ENCODE measurements around the gene FBXL17.
A peak's percentile ranks its signal among the peaks of the same experiment; 100 is the strongest.

The FBXL17 gene

DNA sequence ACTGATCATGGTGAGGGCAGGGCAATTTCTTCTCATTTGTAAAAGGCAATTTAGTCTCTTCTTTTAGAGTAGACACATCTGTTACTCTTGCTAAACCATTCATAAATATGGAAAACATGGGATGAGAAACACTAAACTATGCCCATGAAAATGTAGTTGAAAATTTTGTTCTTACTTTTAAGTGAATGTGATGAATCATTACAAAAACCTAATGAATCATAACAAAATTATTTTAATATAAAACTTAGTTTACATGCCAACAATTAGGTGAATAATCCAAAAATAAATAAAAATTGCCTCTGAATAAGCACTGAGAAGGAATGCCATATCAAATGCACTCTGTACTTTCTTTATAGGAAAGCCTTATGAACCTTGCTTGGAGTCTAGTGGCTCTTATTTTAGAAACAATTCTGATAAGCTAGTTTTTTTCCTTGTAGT is 413.5 kb downstream of the FBXL17 start:
- FAIRE-seq (no peak), DNase-seq (ENCODE audit: insufficient read length, low spot score) (no peak)
- TF ChIP-seq, protein P1, sequence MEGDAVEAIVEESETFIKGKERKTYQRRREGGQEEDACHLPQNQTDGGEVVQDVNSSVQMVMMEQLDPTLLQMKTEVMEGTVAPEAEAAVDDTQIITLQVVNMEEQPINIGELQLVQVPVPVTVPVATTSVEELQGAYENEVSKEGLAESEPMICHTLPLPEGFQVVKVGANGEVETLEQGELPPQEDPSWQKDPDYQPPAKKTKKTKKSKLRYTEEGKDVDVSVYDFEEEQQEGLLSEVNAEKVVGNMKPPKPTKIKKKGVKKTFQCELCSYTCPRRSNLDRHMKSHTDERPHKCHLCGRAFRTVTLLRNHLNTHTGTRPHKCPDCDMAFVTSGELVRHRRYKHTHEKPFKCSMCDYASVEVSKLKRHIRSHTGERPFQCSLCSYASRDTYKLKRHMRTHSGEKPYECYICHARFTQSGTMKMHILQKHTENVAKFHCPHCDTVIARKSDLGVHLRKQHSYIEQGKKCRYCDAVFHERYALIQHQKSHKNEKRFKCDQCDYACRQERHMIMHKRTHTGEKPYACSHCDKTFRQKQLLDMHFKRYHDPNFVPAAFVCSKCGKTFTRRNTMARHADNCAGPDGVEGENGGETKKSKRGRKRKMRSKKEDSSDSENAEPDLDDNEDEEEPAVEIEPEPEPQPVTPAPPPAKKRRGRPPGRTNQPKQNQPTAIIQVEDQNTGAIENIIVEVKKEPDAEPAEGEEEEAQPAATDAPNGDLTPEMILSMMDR (IDR thresholded peaks at IDR 0.05; ENCODE audit: insufficient read depth, missing control alignments), result no peak

DNA sequence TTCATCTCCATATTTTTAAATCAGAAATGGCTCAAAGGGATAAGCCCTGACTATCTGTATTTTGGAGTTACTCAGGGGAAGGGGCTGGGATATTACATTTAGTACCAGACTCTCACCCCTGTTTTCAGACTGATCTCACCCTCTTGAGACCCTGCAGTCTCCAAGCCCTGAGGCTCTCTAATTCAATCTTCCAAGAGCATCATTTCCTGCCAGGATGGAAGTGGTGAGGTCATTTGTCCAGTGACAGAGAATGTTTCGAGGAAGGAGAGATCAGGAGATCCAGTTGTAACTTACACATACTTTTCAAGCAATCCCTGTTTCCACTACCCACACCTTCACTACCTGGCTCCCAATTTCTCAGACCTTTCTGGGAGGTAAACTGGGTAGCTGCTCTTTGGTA is 415.7 kb downstream of the FBXL17 start:
- FAIRE-seq, result no peak
- TF ChIP-seq, protein P1 (IDR thresholded peaks at IDR 0.05; ENCODE audit: insufficient read depth, missing control alignments), result no peak
- no peak for DNase-seq (ENCODE audit: insufficient read length, low spot score)

DNA sequence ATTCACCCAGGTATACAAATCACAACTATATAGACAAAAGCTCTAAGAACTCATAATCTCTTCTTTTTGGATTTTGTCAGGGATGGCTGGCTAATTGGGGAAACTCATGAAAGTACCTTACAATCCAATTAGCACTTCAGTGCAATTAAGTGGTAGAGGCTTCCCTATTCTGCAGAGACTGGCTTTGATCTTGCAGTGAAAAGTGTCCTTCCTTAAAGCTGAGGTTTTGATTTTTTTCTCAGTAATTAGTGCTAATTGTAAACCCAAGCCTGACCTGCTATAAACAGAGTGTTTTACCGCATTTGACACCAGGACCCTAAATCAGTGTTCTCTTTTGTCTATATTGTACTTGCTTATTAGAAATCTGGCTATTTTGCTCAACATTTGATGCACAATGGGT is 417.2 kb downstream of the FBXL17 start:
- no peak for DNase-seq (ENCODE audit: insufficient read length, low spot score)
- TF ChIP-seq, protein P1 (IDR thresholded peaks at IDR 0.05; ENCODE audit: insufficient read depth, missing control alignments), result no peak
- peak; percentile 56 for FAIRE-seq

DNA sequence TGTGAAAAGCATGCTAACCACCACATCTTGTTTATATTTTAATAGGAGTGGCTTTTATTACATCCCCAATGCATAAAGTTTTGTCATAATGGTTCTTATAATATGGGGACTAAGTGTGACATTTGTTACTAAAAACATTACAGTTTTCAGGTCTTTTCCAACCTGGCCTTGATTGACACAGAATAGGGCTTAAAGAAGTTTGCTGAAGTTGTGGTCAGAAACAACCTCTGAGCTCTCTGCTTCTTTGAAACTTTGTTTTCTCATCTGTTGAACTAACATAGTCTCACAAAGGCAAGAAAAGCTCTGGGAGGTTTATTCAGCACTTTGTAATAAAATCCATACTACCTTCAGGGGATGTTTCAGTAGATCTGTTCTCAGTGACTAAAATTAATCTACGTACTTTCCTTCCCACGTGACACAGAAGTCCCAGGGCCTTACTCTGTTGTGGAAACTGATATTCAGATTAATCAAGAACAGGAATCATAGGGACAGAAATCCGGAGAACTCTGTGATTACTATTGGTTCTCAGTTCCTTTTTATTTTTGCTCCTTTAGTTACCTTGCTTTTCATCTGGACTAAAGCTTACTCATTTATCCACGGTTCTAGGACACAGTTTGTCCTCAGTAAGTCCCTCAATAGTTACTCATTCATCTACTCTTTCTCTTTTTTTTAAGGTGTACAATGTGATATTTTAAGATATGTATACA is 422.2 kb downstream of the FBXL17 start:
- DNase-seq (ENCODE audit: insufficient read length, low spot score), result no peak
- TF ChIP-seq, protein P1 (IDR thresholded peaks at IDR 0.05; ENCODE audit: insufficient read depth, missing control alignments), result no peak
- FAIRE-seq, result peak; percentile 25

DNA sequence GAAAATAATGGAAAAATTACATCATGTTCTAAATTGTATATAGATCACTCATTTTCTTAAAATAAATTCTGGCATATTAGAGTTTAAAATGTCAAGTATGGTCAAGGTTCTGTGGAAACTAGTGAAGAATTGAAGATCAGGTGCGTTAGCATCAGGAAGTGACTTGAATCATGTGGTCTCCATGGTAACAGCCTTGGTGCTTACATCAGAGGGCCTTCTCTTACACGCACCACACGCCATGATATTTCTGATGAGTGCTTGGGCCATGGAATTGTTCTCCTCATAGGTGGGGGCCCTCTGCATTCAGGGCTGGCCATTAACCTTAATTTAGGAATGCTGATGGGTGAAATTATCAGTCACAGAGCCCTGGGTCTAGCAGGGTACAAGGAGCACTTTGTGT is 423.0 kb downstream of the FBXL17 start:
- TF ChIP-seq, protein P1 (IDR thresholded peaks at IDR 0.05; ENCODE audit: insufficient read depth, missing control alignments), result no peak
- DNase-seq (ENCODE audit: insufficient read length, low spot score), result no peak
- FAIRE-seq, result peak; percentile 58

DNA sequence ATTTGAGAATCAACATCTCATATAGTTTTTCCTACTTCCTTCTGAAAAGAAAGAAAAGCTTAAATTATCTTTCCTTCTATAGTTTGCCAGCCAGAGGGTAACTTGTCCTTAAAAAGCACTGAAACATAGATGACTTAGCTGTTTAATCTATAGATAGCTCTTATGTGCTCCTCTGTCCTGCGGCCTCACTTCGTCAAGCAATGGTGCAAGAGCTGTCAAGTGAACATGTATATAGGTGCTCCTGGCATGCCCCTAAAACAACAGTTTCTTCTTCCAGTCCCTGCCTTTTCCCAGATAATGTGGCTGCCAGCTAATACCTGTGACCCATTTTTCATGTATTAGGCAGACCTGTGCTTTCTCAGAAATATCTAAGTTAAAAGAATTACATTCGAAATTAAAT is 423.5 kb downstream of the FBXL17 start:
- DNase-seq (ENCODE audit: insufficient read length, low spot score), result no peak
- TF ChIP-seq, protein P1 (IDR thresholded peaks at IDR 0.05; ENCODE audit: insufficient read depth, missing control alignments), result no peak
- FAIRE-seq, result no peak

DNA sequence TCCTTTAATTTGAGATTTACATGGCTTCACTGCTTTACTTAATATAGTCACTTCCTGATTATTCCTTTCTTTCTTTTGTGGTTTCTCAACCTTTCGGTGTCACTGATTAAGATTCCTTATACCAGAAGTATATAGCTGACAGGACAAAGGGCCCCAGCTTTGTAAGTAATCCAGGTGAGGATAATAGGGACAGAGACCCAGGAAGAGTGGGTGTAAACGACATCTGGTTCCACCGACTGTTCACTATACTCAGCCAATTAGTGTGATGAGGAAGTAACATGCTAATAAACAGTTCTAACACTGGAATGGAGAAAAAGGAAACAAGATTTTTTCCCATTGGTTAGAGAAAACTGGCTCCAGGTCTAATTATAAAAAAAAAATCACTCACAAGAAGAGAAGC is 424.8 kb downstream of the FBXL17 start:
- DNase-seq (ENCODE audit: insufficient read length, low spot score), result no peak
- TF ChIP-seq, protein P1 (IDR thresholded peaks at IDR 0.05; ENCODE audit: insufficient read depth, missing control alignments), result no peak
- FAIRE-seq, result peak; percentile 88

Measured in D721Med (cell line).